Measurements from ENCODE around the gene GPR18. TPM values are rescaled to one million over a fixed set of nuclear protein-coding genes. Genes with fewer than 3 reads are reported as not detected.

Gene GPR18
- total RNA-seq, 1 experiment from 2014 or later = not detected

DNA sequence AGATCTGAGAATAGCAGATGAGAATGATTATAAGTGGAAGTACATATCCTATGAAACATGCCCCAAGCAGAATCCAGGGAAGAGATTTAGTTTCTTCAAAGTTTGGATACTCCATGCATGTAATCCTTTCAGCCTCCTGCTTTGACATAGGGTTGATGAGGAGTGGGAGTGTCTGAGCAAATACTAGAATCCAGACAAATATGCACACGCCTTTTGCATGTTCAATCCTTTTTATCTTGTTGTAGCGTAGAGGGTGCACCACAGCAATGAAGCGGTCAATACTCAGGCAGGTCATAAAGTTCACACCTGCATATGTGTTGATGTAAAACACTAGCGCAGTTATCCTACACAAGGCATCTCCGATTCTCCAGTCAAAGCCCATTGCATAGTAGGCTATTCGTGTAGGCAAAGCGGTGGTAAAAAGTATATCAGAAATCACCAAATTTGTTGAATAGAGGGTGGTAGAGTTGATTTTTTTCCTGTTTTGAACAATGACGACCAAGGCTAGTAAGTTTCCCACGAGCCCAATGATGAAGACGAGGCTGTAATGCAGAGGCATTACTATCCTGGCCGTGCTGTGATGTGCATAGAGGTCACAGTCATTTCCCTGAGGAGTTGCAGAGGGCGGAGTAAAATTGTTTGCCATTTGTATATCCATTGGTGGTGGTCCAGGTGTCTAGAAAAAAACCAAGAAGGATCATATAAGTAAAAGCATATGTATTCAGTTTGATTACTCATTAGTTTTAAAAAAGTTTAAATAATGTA lies 37.5 kb upstream of the GPR18 start:
- no peak overlapping the region for H3K4me3 Mint-ChIP-seq
- Histone ChIP-seq H2BK120ac (ENCODE audit: low read depth, low read length, poor library complexity, severe bottlenecking) (no peak overlapping the region), H3K14ac (ENCODE audit: insufficient read depth, low read length) (no peak overlapping the region), H4K91ac (ENCODE audit: insufficient read length, low read depth, low read length) (no peak overlapping the region), H3K79me2 (ENCODE audit: insufficient read depth, low read length) (no peaks in the 10 kb centered on the region), H4K20me1 (ENCODE audit: control insufficient read depth, insufficient read depth, insufficient read length) (no peaks in the 10 kb centered on the region), H3K4ac (ENCODE audit: low read depth, low read length) (no peak overlapping the region), H3K9ac (ENCODE audit: extremely low read depth, insufficient read length, low read length) (no peak overlapping the region), H2BK20ac (ENCODE audit: low read depth, low read length, poor library complexity, severe bottlenecking) (no peak overlapping the region), H3K27me3 (ENCODE audit: insufficient read depth, low read length) (no peaks in the 10 kb centered on the region), H3K18ac (ENCODE audit: insufficient read length, low read depth, low read length) (no peak overlapping the region), H2BK15ac (ENCODE audit: low read depth, low read length) (no peak overlapping the region), H3K23ac (ENCODE audit: insufficient read length, low read depth, low read length) (no peak overlapping the region), H3K79me1 (ENCODE audit: insufficient read depth, low read depth, low read length, poor library complexity, severe bottlenecking) (no peaks in the 10 kb centered on the region), H2AK5ac (ENCODE audit: insufficient read length, low read length) (no peak overlapping the region), H3K27ac (ENCODE audit: insufficient read length, low read depth, low read length) (no peak overlapping the region), H2BK12ac (ENCODE audit: insufficient read length, low read depth, low read length) (no peak overlapping the region), H2AFZ (ENCODE audit: low read length) (no peak overlapping the region), H3K23me2 (ENCODE audit: insufficient read length, low read depth, low read length, poor library complexity, severe bottlenecking) (no peaks in the 10 kb centered on the region), H4K5ac (ENCODE audit: insufficient read length, low read depth, low read length) (no peak overlapping the region), H2BK5ac (ENCODE audit: insufficient read length, low read length) (no peak overlapping the region), H4K8ac (replicated peaks; ENCODE audit: insufficient read length, low read depth, low read length) (no peak overlapping the region), H3K56ac (ENCODE audit: insufficient read length, low read depth, low read length) (no peak overlapping the region), H3K4me1 (ENCODE audit: insufficient read depth, low read length) (no peaks in the 10 kb centered on the region), H3K9me3 (ENCODE audit: control insufficient read depth, low read depth, low read length) (no peaks in the 10 kb centered on the region), H3T11ph (ENCODE audit: low read length) (no peak overlapping the region), H3K4me2 (ENCODE audit: insufficient read depth, insufficient read length, low read length) (no peak overlapping the region)
- DNase-seq = no peak
- no peaks in the 10 kb centered on the region; the same call in 1 of the 2 replicates for H3K27me3 Mint-ChIP-seq (ENCODE audit: low read depth)
- WGBS (ENCODE audit: extremely low coverage, insufficient read length, low lambda C conversion rate) = no CpG with 5 or more reads among the region's 12 CpGs
- H3K4me1 Mint-ChIP-seq = peaks cover 3 to 5% of the 10 kb centered on the region in 2 experiments; a peak in 2 of 4 replicates
- TF ChIP-seq, protein P1, sequence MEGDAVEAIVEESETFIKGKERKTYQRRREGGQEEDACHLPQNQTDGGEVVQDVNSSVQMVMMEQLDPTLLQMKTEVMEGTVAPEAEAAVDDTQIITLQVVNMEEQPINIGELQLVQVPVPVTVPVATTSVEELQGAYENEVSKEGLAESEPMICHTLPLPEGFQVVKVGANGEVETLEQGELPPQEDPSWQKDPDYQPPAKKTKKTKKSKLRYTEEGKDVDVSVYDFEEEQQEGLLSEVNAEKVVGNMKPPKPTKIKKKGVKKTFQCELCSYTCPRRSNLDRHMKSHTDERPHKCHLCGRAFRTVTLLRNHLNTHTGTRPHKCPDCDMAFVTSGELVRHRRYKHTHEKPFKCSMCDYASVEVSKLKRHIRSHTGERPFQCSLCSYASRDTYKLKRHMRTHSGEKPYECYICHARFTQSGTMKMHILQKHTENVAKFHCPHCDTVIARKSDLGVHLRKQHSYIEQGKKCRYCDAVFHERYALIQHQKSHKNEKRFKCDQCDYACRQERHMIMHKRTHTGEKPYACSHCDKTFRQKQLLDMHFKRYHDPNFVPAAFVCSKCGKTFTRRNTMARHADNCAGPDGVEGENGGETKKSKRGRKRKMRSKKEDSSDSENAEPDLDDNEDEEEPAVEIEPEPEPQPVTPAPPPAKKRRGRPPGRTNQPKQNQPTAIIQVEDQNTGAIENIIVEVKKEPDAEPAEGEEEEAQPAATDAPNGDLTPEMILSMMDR (conservative IDR thresholded peaks at IDR 0.05) = no peak
- no peaks in the 10 kb centered on the region for H3K9me3 Mint-ChIP-seq
- H3K36me3 Mint-ChIP-seq (ENCODE audit: insufficient read depth in 1 of 3, low read depth in 3 of 3) = no peaks in the 10 kb centered on the region
- H3K27ac Mint-ChIP-seq = no peak overlapping the region; a peak in 1 of 7 replicates

All from H9 (cell line).